ENCODE results near the gene ADIPOR1. TPM values are rescaled to one million over a fixed set of nuclear protein-coding genes. Genes with fewer than 3 reads are reported as not detected.
"Not testable (repeated sequence)": the region's sequence is repeated elsewhere in the genome, so short reads cannot be mapped to it uniquely, and the experiment has no call there.

Gene ADIPOR1
- total RNA-seq, 1 donor from 2014 or later: 52.9 TPM

DNA sequence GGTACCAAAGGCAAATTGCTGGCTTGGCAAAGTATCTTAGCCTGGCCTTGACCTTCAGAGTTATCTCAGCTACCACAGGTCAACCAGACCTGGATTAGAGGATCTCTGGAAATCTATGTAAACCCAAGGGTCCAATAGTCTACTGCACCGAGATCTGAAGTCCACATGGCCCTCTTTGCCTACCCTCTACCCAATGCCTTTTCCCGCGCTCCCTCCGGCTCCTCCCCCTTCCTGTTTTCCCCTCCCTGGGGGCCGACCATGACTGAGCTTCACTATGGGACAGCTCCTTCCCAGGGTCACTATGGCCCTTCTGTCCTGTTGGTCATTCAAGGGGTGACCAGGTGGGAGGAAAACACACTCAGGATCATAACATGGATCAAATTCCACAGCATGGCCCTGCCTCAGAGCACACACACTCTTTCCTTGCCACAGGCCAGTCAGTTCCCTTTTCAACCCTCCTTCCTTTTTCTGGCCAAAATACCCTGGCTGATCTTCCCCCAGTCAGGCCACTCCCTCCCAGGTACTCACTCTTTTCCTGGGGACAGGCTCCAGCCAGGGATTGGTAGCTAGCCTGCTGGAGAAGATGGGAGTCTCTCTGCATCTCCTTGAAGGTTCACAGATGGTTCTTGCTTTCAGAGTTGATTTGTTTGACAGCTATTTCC lies 29.9 kb upstream of the ADIPOR1 start:
- H3K4me3 Mint-ChIP-seq (ENCODE audit: unreplicated experiment): no peak overlapping the region
- DNase-seq (ENCODE audit: low spot score): no peak
- H3K27ac Mint-ChIP-seq (ENCODE audit: unreplicated experiment): no peak overlapping the region
- peaks cover 4% of the 10 kb centered on the region for H3K27me3 Mint-ChIP-seq (ENCODE audit: unreplicated experiment)
- peaks cover 12% of the 10 kb centered on the region for H3K4me1 Mint-ChIP-seq (ENCODE audit: unreplicated experiment)
- no peaks in the 10 kb centered on the region for H3K36me3 Mint-ChIP-seq (ENCODE audit: low read depth, unreplicated experiment)
- H3K9me3 Mint-ChIP-seq (ENCODE audit: unreplicated experiment): no peaks in the 10 kb centered on the region
- TF ChIP-seq, protein P1, sequence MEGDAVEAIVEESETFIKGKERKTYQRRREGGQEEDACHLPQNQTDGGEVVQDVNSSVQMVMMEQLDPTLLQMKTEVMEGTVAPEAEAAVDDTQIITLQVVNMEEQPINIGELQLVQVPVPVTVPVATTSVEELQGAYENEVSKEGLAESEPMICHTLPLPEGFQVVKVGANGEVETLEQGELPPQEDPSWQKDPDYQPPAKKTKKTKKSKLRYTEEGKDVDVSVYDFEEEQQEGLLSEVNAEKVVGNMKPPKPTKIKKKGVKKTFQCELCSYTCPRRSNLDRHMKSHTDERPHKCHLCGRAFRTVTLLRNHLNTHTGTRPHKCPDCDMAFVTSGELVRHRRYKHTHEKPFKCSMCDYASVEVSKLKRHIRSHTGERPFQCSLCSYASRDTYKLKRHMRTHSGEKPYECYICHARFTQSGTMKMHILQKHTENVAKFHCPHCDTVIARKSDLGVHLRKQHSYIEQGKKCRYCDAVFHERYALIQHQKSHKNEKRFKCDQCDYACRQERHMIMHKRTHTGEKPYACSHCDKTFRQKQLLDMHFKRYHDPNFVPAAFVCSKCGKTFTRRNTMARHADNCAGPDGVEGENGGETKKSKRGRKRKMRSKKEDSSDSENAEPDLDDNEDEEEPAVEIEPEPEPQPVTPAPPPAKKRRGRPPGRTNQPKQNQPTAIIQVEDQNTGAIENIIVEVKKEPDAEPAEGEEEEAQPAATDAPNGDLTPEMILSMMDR (IDR thresholded peaks at IDR 0.05; ENCODE audit: unreplicated experiment): no peak

DNA sequence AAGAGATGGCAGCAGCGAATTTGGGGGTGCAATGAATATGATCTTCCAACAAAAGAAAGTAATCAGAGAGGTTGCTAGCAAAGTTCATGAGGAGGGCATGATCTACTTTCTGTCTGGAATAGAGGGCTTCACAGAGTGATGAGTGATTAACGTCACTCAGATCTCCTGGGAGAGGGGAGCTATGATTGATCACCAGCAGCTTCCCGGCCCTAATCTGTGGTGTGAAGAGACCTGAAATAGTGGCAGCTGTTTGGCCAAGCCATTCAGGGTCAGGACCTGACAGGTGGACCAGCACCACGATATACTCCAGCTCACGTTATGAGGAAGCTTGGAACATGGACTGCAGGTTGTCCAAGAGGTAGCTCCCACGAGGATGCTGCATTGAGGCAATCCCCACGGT lies 29.1 kb upstream of the ADIPOR1 start:
- Mint-ChIP-seq H3K9me3 (ENCODE audit: unreplicated experiment) (no peaks in the 10 kb centered on the region), H3K36me3 (ENCODE audit: low read depth, unreplicated experiment) (no peaks in the 10 kb centered on the region), H3K27me3 (ENCODE audit: unreplicated experiment) (peaks cover 4% of the 10 kb centered on the region), H3K4me1 (ENCODE audit: unreplicated experiment) (peaks cover 6% of the 10 kb centered on the region), H3K27ac (ENCODE audit: unreplicated experiment) (no peak overlapping the region), H3K4me3 (ENCODE audit: unreplicated experiment) (no peak overlapping the region)
- no peak for DNase-seq (ENCODE audit: low spot score)
- TF ChIP-seq, protein P1 (IDR thresholded peaks at IDR 0.05; ENCODE audit: unreplicated experiment): no peak

DNA sequence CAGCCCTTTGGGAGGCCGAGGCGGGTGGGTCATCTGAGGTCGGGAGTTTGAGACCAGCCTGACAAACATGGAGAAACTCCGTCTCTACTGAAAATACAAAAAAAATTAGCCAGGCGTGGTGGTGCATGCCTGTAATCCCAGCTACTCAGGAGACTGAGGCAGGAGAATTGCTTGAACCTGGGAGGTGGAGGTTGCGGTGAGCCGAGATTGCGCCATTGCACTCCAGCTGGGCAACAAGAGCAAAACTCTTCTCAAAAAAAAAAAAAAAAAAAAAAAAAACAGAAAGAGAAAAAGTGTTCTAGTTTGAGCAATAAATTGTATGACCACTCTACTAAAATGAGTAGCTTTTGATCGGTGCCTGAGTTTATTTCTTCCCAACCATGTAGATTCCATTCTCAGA lies 28.0 kb upstream of the ADIPOR1 start:
- H3K36me3 Mint-ChIP-seq (ENCODE audit: low read depth, unreplicated experiment); H3K27ac Mint-ChIP-seq (ENCODE audit: unreplicated experiment); H3K27me3 Mint-ChIP-seq (ENCODE audit: unreplicated experiment); H3K4me1 Mint-ChIP-seq (ENCODE audit: unreplicated experiment); H3K4me3 Mint-ChIP-seq (ENCODE audit: unreplicated experiment); DNase-seq (ENCODE audit: low spot score); H3K9me3 Mint-ChIP-seq (ENCODE audit: unreplicated experiment): not testable (repeated sequence)

- Mint-ChIP-seq H3K4me1 (ENCODE audit: unreplicated experiment) (no peaks in the 10 kb centered on the region), H3K4me3 (ENCODE audit: unreplicated experiment) (no peak overlapping the region), H3K9me3 (ENCODE audit: unreplicated experiment) (no peaks in the 10 kb centered on the region), H3K27ac (ENCODE audit: unreplicated experiment) (no peak overlapping the region), H3K36me3 (ENCODE audit: low read depth, unreplicated experiment) (no peaks in the 10 kb centered on the region), H3K27me3 (ENCODE audit: unreplicated experiment) (peaks cover 2% of the 10 kb centered on the region)
- DNase-seq (ENCODE audit: low spot score): no peak
- TF ChIP-seq, protein P1 (IDR thresholded peaks at IDR 0.05; ENCODE audit: unreplicated experiment): no peak
These were observed 24.8 kb upstream of the ADIPOR1 start for GRCh38 chr1:202982715-202983430.

DNA sequence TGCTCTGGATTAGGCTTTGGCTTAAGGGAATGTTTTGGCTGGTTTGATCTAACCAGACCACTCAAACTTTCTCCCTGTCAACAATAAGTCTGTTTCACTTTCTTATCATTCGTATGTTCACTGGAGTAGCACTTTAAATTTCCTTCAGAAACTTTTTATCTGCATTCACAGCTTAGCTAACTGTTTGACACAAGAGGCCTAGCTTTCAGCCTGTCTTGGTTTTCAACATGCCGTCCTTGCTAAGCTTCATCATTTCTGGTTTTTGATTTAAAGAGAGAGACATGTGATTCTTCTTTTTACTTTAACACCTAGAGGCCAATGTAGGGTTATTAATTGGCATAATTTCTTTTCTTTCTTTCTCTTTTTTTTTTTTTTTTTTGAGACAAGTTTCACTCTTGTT lies 23.8 kb upstream of the ADIPOR1 start:
- H3K4me3 Mint-ChIP-seq (ENCODE audit: unreplicated experiment): no peak overlapping the region

More for the DNA sequence above, 23.8 kb upstream of the ADIPOR1 start:
- no peak for DNase-seq (ENCODE audit: low spot score)
- Mint-ChIP-seq H3K36me3 (ENCODE audit: low read depth, unreplicated experiment) (no peaks in the 10 kb centered on the region), H3K9me3 (ENCODE audit: unreplicated experiment) (no peaks in the 10 kb centered on the region), H3K27ac (ENCODE audit: unreplicated experiment) (no peak overlapping the region), H3K27me3 (ENCODE audit: unreplicated experiment) (peaks cover 1% of the 10 kb centered on the region), H3K4me1 (ENCODE audit: unreplicated experiment) (no peaks in the 10 kb centered on the region)
- TF ChIP-seq, protein P1 (IDR thresholded peaks at IDR 0.05; ENCODE audit: unreplicated experiment): no peak

Measured in endothelial cell (in vitro differentiated cells).